ENCODE data around the gene SIM2.

SIM2 gene

DNA sequence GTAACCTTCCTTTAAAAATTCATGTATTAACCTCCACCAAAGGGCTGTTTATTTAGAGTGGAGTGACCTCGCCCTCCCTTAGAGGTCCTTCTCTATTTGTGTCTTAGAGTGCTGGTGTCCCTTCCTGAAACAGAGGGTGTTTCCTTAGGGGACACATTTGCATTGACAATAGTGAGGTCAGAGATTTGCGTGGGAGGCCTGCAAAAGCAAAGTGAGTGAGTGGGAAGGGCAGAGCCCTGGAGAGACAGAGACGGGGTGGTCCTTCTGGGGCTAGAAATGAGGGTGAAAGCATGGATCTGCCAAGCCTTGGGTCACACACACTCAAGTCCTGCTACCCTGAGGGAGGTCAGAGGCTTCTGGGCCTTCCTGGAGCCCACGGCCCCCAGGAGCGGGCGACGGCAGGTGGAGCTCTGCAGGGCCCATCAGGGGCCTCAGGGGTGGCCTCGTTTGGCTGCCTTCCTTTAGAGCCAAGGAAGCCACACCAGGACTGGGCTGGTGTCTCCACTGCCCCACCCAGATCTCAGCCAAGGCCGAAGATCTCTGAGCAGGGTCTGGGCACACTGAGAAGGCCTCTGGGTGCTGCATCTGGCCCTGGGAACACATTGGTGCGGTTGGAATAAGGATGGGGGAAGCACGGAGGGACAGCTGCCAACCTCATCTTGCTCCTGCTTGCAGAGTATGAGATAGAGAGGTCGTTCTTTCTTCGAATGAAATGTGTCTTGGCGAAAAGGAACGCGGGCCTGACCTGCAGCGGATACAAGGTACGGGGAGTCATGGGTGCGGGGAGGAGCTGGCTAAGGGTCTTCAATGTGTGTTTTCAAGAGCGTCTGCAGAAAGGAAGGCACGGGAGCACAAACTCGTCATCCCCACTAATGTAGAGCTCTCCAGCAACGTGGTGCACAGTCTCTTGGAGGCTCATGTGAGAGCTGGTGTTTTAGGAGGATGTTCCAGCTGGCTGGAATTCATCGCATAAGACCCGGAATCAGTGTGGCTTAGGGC is 23.8 kb downstream of the SIM2 start:
- no peak for DNase-seq
- TF ChIP-seq GATA1 (IDR thresholded peaks at IDR 0.05; ENCODE audit: low read depth, low read length) (no peak), POLR2A (IDR thresholded peaks at IDR 0.05; ENCODE audit: low read length) (no peak)

DNA sequence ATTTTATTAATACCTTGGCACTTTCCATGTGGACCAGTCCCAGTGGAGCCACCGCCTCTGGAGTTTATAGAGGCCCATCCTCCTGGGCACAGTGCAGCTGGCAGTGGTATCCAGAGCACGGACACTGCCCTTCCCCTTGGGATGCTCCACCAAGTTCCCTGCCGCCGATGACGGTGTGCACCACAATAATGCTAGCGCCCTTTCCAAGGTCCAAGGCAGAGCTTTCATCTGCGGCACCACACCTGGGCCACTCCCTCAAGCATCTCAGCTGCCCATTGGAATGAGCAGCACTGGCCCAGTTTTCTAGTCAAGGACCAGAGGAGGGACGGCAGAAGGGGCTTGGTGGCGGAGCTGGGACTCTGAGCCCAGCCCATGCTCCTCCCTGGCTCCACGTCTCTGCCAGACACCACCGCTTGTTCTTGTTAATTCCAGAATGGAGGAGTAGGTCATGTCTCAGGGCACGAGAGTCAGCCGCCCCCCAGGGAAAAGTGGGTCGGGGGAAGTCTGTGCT is 24.5 kb downstream of the SIM2 start:
- TF ChIP-seq GATA1 (IDR thresholded peaks at IDR 0.05; ENCODE audit: low read depth, low read length) (no peak), POLR2A (IDR thresholded peaks at IDR 0.05; ENCODE audit: low read length) (no peak)

DNA sequence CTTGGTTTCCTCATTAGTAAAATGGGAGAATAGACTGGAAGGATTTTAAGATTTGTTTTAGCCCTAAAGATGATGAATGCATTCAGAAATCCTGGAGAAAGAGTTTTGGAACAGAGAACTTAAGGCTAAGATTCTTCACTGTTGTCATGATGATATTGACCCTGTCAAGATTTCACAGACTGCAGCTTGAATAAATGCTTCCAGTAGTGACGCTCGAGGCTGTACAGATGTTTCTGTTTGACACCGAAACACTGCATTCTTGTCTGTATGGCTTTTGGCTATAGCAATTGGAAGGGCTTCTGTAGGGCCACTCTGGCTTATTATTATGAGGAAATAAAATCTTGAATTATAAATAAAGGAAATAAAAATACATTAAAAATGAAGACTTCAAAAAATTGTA is 25.7 kb downstream of the SIM2 start:
- TF ChIP-seq GATA1 (IDR thresholded peaks at IDR 0.05; ENCODE audit: low read depth, low read length) (no peak), POLR2A (IDR thresholded peaks at IDR 0.05; ENCODE audit: low read length) (no peak)
- DNase-seq = no peak

More for the DNA sequence above, 24.5 kb downstream of the SIM2 start:
- no peak for DNase-seq

DNA sequence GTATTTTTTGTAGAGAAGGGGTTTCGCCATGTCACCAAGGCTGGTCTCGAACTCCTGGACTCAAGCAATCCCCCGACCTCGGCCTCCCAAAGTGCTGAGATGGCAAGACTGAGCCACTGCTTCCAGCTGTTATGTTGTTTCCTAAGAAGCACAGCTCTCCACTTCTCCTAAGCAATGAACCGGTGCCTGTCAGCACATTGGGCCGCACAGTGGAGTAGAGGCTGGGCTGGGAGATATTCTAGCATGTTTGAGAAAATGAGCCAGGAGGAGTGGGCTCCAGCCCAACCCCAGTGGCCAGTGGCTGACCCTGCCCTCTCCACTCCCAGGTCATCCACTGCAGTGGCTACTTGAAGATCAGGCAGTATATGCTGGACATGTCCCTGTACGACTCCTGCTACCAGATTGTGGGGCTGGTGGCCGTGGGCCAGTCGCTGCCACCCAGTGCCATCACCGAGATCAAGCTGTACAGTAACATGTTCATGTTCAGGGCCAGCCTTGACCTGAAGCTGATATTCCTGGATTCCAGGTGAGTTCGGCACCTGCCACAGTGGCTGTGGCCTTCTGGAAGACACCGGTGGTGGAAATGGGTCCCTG is 27.0 kb downstream of the SIM2 start:
- TF ChIP-seq GATA1 (IDR thresholded peaks at IDR 0.05; ENCODE audit: low read depth, low read length) = no peak
- no peak for TF ChIP-seq POLR2A (IDR thresholded peaks at IDR 0.05; ENCODE audit: low read length)
- DNase-seq = no peak

DNA sequence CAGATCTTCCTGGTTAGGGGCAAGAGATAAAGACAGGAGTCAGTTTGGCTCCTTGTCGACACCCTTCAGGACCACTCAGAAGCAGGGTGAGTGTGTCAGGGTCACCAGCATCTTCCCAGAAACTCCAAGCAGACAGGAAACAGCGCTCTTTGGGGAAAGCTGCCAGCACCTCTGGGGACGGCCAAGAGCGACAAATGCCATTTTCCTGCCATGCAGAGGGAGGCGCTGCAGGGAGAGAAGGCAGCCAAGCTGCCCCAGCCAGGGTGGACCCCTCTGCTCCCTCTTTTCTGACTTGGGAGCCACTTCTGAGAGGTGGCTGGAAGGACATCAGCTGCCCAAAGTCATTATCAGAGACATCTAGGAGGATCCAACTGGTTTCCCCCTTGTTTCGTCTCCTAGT is 29.0 kb downstream of the SIM2 start:
- no peak for DNase-seq
- TF ChIP-seq GATA1 (IDR thresholded peaks at IDR 0.05; ENCODE audit: low read depth, low read length) (no peak), POLR2A (IDR thresholded peaks at IDR 0.05; ENCODE audit: low read length) (no peak)

DNA sequence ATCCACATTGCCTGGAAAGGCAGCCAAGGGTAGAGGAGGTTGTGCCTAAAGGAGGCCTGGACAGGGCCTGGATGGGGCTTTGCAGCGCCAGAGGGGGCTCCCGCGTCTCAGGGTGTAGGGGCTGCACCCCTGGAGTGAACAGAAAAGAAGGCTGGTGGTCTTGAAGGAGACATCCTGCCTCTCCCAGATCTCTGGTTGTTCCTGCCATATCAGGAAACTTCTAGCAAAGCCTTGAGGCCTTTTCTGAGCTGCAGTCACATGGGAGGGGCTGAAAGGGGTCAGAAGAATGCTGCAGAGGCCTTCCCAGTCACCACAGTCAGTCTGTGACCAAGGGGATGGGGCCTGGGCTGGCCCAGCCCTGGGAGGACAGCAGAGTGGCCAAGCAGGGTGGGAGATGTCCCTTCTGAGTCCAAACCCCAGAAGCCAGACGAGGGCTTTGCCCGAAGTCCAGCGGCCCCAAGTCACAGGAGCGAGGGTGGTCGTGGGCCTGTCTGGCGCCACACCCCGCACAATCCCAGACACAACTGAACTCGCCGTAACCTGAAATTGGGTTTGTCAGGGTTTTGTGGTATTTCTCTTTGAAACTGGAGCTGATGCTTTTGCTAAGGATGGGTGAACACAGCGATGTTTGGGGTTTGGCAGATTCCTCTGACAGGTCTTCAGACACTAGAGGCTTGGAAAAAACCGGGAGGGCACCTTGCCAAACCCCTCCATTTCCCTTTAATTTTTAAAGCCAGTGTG is 29.6 kb downstream of the SIM2 start:
- TF ChIP-seq POLR2A (IDR thresholded peaks at IDR 0.05; ENCODE audit: low read length) (no peak), GATA1 (IDR thresholded peaks at IDR 0.05; ENCODE audit: low read depth, low read length) (no peak)
- no peak for DNase-seq

DNA sequence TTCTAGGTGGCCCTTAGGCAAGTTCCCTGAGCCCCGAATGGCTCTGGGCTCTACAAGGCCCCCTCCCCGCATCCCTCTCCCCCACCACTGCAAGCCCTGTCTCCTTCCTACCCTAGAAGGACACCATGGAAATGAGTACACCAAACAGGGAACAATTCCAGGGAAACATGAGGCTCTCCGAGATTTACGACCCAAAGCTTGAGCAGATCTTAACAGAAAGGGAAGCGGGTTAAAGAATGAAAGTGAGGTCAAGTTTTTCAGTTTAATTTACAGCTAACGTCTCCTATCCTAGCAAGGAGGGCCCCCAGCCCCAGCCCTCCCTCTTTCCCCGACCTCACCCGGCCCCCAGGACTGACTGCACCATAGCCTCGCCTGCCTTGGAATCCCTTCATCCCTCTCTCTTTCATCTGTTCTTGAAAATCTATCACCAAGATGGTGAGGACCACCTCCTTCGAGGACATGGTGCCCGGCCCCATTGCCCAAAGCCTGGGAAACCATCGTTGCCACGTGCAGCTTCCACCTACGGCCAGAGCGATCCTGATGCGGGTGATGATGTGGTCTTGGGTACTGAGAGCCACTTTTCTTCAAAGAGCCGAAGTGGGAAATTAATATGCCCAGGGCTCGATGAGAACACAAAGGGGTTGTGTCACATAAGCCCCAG is 30.5 kb downstream of the SIM2 start:
- no peak for DNase-seq
- TF ChIP-seq POLR2A (IDR thresholded peaks at IDR 0.05; ENCODE audit: low read length) (no peak), GATA1 (IDR thresholded peaks at IDR 0.05; ENCODE audit: low read depth, low read length) (no peak)

DNA sequence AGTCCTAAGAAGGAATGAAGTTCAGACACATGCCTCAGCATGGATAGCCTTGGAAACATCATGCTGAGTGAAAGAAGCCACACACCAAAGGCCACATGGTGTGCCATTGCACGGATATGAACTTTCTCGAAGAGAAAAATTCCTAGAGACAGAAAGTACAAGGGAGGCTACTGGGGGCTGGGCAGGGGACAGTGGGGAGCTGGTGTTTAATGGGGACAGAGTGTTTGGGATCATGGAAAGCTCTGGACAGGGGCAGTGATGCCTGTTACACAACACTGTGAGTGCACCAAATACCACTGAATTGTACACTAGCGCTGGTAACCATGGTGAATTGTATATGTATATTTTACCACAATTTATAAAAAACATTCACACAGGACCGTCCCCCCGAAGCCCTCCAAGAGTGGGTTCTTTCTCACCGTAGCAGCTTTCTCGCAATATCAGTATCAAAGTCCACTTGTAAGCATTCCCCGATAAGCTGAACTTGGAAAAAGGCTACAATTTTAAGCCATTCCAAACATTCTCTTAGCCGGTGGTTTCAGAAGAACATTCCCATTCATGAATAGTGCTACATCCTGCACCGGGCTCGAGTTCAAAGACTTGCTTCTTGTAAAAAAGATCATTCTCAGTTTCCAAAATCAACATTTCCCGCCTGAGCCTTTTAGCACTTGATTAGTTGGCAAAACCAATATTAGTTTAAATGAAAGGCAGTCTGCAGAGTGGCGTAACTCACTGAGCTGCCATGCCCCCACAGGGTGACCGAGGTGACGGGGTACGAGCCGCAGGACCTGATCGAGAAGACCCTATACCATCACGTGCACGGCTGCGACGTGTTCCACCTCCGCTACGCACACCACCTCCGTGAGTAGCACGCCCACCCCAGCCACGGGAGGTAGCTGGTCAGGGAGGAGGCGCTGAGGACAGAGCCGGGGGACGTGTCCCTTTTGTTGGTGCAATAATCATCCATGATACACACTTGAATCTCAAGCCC is 31.7 kb downstream of the SIM2 start:
- no peak for DNase-seq
- TF ChIP-seq POLR2A (IDR thresholded peaks at IDR 0.05; ENCODE audit: low read length) = no peak

DNA sequence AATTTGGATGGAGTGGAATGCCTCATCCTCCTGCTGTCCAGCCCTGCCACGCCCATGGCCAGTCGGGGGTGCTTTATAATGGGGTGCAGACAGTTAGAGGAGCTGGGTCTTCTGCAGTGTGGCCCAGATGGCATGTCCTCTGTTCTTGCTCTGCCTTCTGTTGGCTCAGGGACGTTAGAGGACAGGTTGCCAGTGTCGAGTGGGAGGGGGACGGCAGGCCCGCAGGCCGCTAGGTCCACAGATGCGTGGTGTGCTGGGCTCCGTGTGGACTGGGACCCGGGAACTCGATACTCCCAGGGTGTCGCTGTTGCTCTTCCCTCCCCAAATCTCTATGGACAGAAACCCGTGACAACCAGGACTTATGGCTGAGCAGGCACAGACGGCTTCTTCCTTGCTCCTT is 33.3 kb downstream of the SIM2 start:
- no peak for DNase-seq
- no peak for TF ChIP-seq POLR2A (IDR thresholded peaks at IDR 0.05; ENCODE audit: low read length)
- no peak for TF ChIP-seq GATA1 (IDR thresholded peaks at IDR 0.05; ENCODE audit: low read depth, low read length)

DNA sequence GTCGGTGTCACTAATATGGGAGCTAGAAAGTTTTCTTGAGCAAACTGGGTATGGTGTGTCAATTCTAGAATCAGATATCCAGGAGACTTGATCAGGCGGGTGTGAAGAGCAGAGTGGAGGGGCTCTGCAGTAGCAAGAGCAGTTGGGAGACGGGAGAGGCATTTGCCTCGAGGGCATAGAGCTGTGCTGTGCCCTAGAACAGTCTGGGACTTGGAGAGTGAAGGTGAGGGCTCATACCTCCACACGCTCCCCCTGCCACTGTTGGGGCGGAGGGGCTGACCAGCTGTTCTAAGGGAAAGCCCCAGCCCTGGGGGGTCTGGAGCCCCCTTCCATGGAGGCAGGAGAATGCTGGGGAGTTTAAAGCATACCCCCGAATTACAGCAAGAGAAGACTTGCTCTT is 33.8 kb downstream of the SIM2 start:
- DNase-seq = no peak
- TF ChIP-seq GATA1 (IDR thresholded peaks at IDR 0.05; ENCODE audit: low read depth, low read length) (no peak), POLR2A (IDR thresholded peaks at IDR 0.05; ENCODE audit: low read length) (no peak)

DNA sequence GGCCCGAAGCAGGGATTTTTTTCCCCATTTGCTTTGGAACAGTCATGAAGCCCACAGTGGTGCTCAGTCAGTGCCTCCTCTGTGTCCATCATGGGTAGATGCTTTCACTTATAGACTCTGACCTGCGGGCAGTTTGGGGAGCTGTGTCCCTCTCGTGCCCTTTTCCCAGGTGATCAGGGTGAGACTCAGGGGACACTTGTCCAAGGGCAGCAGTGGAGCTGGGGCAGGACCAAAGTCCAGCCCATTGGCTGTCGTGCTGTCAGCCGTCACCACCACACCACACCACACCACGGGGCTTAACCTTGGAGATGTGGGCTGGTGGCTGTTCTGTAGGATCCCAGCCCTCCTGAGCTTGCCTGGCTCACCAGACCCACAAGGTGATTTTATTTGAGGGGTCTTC is 34.9 kb downstream of the SIM2 start:
- no peak for DNase-seq
- TF ChIP-seq POLR2A (IDR thresholded peaks at IDR 0.05; ENCODE audit: low read length) (no peak), GATA1 (IDR thresholded peaks at IDR 0.05; ENCODE audit: low read depth, low read length) (no peak)

DNA sequence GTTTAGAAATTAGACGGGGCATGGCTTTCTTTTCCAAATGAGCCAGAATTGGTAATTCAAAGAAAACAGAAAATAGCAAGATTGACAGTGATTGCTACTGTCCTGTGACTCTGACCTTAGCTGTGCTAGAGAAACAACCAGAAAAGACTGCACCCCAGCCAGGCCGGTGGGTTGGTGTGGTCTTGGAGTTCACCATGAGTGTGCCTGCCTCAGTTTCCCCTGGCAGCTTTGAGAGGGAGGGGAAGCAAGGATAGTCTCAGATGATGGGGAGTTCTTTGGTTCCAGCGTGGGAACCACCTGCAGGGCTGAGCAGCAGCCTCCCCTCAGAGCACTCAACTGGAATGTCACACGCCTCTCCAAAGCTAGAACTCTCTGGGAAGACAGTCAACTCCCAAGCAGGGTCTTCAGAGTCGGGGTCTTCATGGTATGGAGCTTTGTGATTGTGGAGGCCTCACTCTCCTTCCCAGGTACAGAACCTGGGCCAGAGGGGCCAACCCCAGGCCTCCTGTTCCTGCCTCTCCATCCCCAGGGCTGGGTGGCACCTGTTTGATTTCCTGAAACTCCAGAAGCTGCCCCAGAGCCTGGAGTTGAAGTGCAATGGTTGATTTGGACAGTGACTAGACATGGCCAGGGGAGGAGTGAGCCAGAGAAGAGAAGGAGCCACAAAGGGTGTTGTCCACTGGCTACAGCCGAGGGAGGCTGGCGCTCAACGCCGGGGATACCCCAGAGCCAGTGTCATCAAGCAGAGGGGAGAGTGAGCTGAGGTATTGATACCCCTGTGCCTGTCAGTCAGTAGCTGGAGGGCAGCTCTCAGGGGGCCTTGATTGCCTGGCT is 35.7 kb downstream of the SIM2 start:
- no peak for DNase-seq
- TF ChIP-seq GATA1 (IDR thresholded peaks at IDR 0.05; ENCODE audit: low read depth, low read length) = no peak

Data from erythroblast (primary cell).